Coronary artery (tissue), 2 donors: ENCODE results near the gene MARCHF7.
"Not testable (repeated sequence)": the region's sequence is repeated elsewhere in the genome, so short reads cannot be mapped to it uniquely, and the experiment has no call there.

Experiments used
- DNase-seq: peaks from one replicate; pipeline ENCODE4 v3.0.0-alpha.2; 2017; ENCODE audit warnings: low spot score
- H3K27ac ChIP-seq, 2 donors: fragments of 200-600 bp; sonication (generic); one replicate each; pipeline ENCODE4 v1.5.1; 2016 to 2019
- H3K4me3 ChIP-seq: fragments of 200-600 bp; sonication (generic); 2 replicates; pipeline ENCODE4 v1.5.1; 2016; ENCODE audit warnings: mild to moderate bottlenecking, moderate library complexity
- TF ChIP-seq, protein P1 (sequence below): fragments of 200-600 bp; sonication (generic); IDR thresholded peaks from one replicate; pipeline ENCODE4 v1.5.1; 2019; ENCODE audit warnings: antibody characterized with exemption

MARCHF7 gene

DNA sequence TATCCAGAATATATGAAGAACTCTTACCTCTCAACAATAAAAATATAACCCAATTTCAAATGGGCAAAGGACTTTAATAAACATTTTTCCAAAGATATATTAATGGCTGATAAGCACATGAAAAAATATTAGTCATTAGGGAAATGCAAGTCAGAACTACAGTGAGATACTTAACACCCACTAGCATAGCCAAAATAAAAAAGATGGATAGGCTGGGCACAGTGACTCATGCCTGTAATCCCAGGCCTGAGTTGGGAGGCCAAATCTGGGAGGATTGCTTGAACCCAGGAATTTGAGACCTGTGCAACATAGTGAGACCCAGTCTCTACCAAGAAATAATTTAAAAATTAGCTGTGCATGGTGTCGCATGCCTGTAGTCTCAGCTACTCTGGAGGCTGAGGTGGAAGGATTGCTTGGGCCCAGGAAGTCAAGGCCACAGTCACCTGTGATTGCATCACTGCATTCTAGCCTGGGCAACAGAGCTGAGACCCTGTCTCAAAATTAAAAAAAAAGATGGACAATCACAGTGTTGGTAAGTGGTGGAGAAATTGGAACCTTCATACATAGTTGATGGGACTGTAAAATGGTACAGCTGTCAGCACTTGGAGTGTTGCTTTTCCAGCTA, 25.1 kb downstream of the MARCHF7 start:
- Histone ChIP-seq H3K27ac (no peak overlapping the region), H3K4me3 (no peak overlapping the region)
- no peak for DNase-seq
- TF ChIP-seq, protein P1, sequence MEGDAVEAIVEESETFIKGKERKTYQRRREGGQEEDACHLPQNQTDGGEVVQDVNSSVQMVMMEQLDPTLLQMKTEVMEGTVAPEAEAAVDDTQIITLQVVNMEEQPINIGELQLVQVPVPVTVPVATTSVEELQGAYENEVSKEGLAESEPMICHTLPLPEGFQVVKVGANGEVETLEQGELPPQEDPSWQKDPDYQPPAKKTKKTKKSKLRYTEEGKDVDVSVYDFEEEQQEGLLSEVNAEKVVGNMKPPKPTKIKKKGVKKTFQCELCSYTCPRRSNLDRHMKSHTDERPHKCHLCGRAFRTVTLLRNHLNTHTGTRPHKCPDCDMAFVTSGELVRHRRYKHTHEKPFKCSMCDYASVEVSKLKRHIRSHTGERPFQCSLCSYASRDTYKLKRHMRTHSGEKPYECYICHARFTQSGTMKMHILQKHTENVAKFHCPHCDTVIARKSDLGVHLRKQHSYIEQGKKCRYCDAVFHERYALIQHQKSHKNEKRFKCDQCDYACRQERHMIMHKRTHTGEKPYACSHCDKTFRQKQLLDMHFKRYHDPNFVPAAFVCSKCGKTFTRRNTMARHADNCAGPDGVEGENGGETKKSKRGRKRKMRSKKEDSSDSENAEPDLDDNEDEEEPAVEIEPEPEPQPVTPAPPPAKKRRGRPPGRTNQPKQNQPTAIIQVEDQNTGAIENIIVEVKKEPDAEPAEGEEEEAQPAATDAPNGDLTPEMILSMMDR = no peak

DNA sequence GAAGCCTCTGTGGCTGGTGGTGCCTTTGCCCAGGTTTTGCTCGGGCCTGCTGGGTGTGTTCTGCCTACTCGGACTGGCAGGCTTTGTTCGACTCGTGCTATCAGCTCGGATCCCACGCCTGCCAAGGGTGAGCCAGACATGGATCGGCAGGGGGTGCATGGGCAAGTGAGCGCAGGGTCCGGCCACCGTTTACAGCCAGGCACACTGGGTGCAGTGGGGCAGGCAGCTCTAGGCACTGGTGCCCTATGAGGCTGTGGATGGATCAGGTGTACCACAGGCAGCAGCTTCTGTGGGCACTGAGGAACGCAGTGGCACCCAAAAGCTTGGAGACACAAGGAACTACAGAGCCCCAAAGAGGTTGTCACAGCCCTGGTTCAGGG, 25.6 kb downstream of the MARCHF7 start:
- no peak for DNase-seq
- TF ChIP-seq, protein P1 = no peak
- H3K27ac ChIP-seq = no peak overlapping the region
- H3K4me3 ChIP-seq = no peak overlapping the region

DNA sequence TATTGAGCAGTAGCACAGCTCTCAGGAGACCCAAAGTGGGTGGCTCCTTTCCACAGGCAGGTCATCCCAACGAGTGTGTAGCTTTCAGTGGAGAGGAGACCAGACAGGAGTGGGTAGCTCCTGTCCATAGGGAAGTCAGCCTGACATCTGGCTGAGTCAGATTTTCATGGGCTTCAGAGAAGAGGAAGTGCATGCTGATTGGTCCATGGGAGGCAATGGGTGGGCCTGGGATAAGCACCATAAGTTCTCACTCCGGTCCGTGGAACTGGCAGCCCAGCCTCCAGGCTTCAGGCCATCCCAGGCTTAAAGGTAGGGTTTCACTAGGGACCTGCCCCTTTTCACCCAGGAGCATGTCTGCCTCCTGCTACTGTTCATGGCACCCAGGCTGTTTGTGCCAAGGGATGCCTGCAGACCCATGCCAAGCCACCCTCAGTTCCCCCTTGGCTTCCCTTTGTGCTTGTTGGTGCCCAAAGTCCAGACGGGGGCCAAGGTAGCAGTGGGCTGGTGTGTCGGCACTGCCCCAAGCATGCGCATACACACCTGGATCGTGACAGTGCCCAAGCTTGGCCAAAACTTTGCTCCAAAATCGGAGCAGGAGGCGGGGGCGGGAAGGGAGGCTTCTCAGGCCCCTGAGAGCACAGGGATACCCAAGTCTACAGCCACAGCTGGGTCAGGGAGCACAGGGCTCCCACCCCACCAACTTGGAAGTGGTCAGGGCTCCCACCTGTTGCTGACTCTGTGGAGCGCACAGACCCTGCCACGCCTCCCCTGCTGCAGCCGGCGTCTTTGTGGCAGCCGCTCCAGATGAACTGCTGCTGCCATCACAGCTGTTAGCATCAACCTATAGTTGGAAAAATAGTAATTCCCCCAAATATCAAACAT, 26.4 kb downstream of the MARCHF7 start:
- Histone ChIP-seq H3K4me3 (no peak overlapping the region), H3K27ac (no peak overlapping the region)
- TF ChIP-seq, protein P1 = no peak
- DNase-seq = no peak

DNA sequence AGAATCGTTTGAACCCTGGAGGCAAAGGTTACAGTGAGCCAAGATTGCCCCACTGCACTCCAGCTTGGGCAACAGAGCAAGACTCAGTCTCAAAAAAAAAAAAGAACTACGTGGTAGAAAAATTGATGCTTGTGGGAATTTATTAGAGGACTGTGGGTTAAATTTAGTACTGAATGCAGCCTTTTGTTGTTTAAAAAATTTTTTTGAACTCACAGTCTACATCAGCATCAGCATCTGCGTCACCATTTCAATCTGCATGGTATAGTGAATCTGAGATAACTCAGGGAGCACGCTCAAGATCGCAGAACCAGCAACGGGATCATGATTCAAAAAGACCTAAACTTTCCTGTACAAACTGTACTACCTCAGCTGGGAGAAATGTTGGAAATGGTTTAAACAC, 30.5 kb downstream of the MARCHF7 start:
- no peak overlapping the region for H3K27ac ChIP-seq
- TF ChIP-seq, protein P1 = no peak

DNA sequence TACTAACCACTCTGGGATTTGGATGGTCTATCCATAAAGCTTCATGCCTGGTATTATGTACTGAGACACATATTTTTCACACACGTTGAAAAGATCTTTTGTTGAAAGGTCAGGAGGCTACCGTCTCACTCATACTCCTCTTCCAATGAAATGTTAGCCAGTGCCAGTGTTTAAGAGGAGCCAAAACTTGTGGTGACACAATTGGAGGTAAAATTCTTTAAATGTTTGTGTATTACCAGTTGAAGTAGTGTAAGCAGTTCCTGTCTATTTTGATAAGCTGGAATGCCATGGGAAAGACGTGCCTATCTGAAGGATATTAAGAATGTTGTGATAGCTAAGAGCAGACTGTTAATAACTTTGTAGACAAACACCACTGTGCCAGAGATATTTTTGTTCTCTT, 32.1 kb downstream of the MARCHF7 start:
- DNase-seq = no peak
- peak overlapping the region; percentile 4 for H3K4me3 ChIP-seq
- peak overlapping the region in 1 of 2 donors; percentile 68 for H3K27ac ChIP-seq
- TF ChIP-seq, protein P1 = no peak

More for the DNA sequence above, 30.5 kb downstream of the MARCHF7 start:
- H3K4me3 ChIP-seq = no peak overlapping the region
- DNase-seq = no peak

DNA sequence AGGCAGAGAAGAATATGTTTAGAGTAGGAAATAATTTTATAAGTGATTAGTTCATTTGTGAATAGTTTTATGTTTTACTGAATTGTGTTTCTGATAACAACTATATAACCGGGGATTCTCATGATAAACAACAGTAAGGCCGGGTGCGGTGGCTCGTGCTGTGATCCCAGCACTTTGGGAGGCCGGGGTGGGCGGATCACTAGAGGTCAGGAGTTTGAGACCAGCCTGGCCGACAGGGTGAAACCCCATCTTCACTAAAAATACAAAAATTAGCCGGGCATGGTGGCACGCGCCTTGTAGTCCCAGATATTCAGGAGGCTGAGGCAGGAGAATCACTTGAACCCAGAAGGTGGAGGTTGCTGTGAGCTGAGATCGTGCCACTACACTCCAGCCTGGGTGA, 32.9 kb downstream of the MARCHF7 start:
- H3K27ac ChIP-seq = peak overlapping the region in 1 of 2 donors; percentile 68
- not testable (repeated sequence) for DNase-seq, H3K4me3 ChIP-seq

DNA sequence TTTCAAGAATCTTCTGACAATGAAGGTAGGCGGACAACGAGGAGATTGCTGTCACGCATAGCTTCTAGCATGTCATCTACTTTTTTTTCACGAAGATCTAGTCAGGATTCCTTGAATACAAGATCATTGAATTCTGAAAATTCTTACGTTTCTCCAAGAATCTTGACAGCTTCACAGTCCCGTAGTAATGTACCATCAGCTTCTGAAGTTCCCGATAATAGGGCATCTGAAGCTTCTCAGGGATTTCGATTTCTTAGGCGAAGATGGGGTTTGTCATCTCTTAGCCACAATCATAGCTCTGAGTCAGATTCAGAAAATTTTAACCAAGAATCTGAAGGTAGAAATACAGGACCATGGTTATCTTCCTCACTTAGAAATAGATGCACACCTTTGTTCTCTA, 35.8 kb downstream of the MARCHF7 start:
- DNase-seq = no peak
- no peak overlapping the region for H3K4me3 ChIP-seq
- no peak overlapping the region for H3K27ac ChIP-seq
- TF ChIP-seq, protein P1 = no peak
